K562 (cell line): Measurements from ENCODE around the gene UNC80. TPM values are rescaled to one million over a fixed set of nuclear protein-coding genes. Genes with fewer than 3 reads are reported as not detected.

Experiments used
- BMI1 ChIP-seq: fragments of 150-350 bp; IDR thresholded peaks from 2 replicates; pipeline ENCODE4 v1.6.1; 2014; ENCODE audit warnings: low read length
- CBFA2T3 ChIP-seq: fragments of 450-650 bp; IDR thresholded peaks from 2 replicates; pipeline ENCODE4 v1.6.1; 2017
- ESRRA ChIP-seq: fragments of 450-650 bp; IDR thresholded peaks from 2 replicates; pipeline ENCODE4 v1.6.1; 2014; ENCODE audit warnings: low read depth, mild to moderate bottlenecking, moderate library complexity, borderline replicate concordance
- FOS ChIP-seq: IDR thresholded peaks from 3 replicates; pipeline ENCODE4 v1.6.1; 2011; ENCODE audit not compliant: insufficient read length; ENCODE audit errors: extremely low read depth
- LARP7 ChIP-seq: fragments of 450-650 bp; IDR thresholded peaks from 2 replicates; pipeline ENCODE4 v1.6.1; 2016
- NCOR1 ChIP-seq: fragments of 450-650 bp; IDR thresholded peaks from 2 replicates; pipeline ENCODE4 v1.6.1; 2016; ENCODE audit warnings: mild to moderate bottlenecking, moderate library complexity
- RCOR1 ChIP-seq, 2 experiments: IDR thresholded peaks; 2 replicates each; pipeline ENCODE4 v1.6.1; 2012; ENCODE audit warnings: low read depth in 2 of 2, low read length in 2 of 2, borderline replicate concordance in 1 of 2, improper control_type of control experiment in 1 of 2
- SMC3 ChIP-seq: conservative IDR thresholded peaks from 2 replicates; pipeline ENCODE4 v1.6.1; 2011; ENCODE audit warnings: low read depth, low read length, improper control_type of control experiment; ENCODE audit not compliant: insufficient read depth
- SREBF1 ChIP-seq: fragments of 150-350 bp; IDR thresholded peaks from 2 replicates; pipeline ENCODE4 v1.6.1; 2014; ENCODE audit warnings: antibody characterized with exemption, low read depth, low read length, borderline replicate concordance
- ZNF197 ChIP-seq: fragments of 200-800 bp; sonication (Bioruptor generic); IDR thresholded peaks from 2 replicates; pipeline ENCODE4 v1.6.1; 2016; ENCODE audit warnings: low read depth, missing genetic modification characterization, missing compliant biosample characterization
- ZNF316 ChIP-seq: fragments of 450-650 bp; IDR thresholded peaks from 2 replicates; pipeline ENCODE4 v1.6.1; 2016
- polyA plus RNA-seq, 8 experiments: library from polyadenylated mRNA; depleted of rRNA in 4 of 8; stranded (reverse) in 5 of 8; unstranded in 3 of 8; fragments of >200 nt; fragmentation: Nextera tagmentation in 2 of 8; fragmentation: Illumina TruSeq in 1 of 8; extraction: Ambion mirVana in 2 of 8; extraction: Trizol in 1 of 8; gene quantifications; 2 replicates each; pipeline versions ENCODE4 v1.2.1 to v1.2.3, GENCODE V29; 2011 to 2014; ENCODE audit warnings: inconsistent platforms in 1 of 8, missing spikeins in 1 of 8
- total RNA-seq, 7 experiments: library from RNA; depleted of rRNA in 6 of 7; stranded (reverse); fragments of >200 nt in 6 of 7; fragmentation: Illumina TruSeq in 2 of 7; extraction: Trizol in 2 of 7; gene quantifications; 2 replicates each; pipeline versions ENCODE4 v1.2.1 to v1.2.3, GENCODE V29; 2011 to 2021; ENCODE audit warnings: low replicate concordance in 1 of 7
- TF ChIP-seq, protein P1 (sequence below), 2 experiments: fragments of 450-650 bp in 1 of 2; sonication (generic) in 1 of 2; formaldehyde crosslinking in 1 of 2; IDR thresholded peaks; 2 replicates each; pipeline versions ENCODE4 v1.7.1 to v1.9.0; 2016 to 2022; ENCODE audit warnings: inconsistent platforms in 1 of 2, mild to moderate bottlenecking in 1 of 2, missing genetic modification reagents in 1 of 2
- TF ChIP-seq, protein P2 (sequence below): conservative IDR thresholded peaks from 2 replicates; pipeline ENCODE4 v1.6.1; 2011; ENCODE audit warnings: low read depth, mild to moderate bottlenecking, low read length; ENCODE audit not compliant: control insufficient read depth
- TF ChIP-seq, protein P3 (sequence below): fragments of 250-450 bp; sonication (Bioruptor Pico); IDR thresholded peaks from 2 replicates; pipeline ENCODE4 v1.6.1; 2021; ENCODE audit warnings: mild to moderate bottlenecking
- TF ChIP-seq, protein P4 (sequence below): fragments of 450-650 bp; IDR thresholded peaks from 2 replicates; pipeline ENCODE4 v1.6.1; 2016; ENCODE audit warnings: low read depth, mild to moderate bottlenecking, moderate library complexity
- TF ChIP-seq, protein P5 (sequence below): IDR thresholded peaks from 2 replicates; pipeline ENCODE4 v1.6.1; 2014; ENCODE audit warnings: antibody characterized with exemption

UNC80 gene
- total and polyA plus RNA-seq, 9 of the 15 experiments (the other 6 are each of a cell fraction or from before 2014, with no cell fraction given) = under 0.01 to 0.04 (median 0.01) TPM; not detected in 5

DNA sequence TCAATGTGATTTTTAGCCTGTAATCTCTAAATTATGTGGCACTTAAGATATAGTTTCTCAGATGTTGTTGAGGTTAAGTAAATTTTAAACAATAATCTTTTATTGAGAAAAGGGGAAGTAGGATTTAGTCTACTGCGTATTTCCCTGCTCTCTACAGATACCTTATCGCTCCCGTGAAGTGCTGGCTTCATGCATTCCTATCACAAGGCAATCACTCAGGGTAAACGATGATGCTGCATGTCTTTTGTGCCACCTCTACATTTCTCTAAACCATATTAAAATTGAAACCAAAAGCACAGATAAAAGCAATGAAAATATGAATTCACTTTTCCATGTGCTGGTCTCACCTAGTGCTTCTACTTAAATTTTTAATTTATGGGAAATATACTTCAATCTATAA, 216.4 kb downstream of the UNC80 start (continued):
- TF ChIP-seq, protein P1, sequence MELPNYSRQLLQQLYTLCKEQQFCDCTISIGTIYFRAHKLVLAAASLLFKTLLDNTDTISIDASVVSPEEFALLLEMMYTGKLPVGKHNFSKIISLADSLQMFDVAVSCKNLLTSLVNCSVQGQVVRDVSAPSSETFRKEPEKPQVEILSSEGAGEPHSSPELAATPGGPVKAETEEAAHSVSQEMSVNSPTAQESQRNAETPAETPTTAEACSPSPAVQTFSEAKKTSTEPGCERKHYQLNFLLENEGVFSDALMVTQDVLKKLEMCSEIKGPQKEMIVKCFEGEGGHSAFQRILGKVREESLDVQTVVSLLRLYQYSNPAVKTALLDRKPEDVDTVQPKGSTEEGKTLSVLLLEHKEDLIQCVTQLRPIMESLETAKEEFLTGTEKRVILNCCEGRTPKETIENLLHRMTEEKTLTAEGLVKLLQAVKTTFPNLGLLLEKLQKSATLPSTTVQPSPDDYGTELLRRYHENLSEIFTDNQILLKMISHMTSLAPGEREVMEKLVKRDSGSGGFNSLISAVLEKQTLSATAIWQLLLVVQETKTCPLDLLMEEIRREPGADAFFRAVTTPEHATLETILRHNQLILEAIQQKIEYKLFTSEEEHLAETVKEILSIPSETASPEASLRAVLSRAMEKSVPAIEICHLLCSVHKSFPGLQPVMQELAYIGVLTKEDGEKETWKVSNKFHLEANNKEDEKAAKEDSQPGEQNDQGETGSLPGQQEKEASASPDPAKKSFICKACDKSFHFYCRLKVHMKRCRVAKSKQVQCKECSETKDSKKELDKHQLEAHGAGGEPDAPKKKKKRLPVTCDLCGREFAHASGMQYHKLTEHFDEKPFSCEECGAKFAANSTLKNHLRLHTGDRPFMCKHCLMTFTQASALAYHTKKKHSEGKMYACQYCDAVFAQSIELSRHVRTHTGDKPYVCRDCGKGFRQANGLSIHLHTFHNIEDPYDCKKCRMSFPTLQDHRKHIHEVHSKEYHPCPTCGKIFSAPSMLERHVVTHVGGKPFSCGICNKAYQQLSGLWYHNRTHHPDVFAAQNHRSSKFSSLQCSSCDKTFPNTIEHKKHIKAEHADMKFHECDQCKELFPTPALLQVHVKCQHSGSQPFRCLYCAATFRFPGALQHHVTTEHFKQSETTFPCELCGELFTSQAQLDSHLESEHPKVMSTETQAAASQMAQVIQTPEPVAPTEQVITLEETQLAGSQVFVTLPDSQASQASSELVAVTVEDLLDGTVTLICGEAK (IDR thresholded peaks at IDR 0.05) = no peak
- TF ChIP-seq, protein P1 (CRISPR knock-in tag; IDR thresholded peaks at IDR 0.05) = no peak
- TF ChIP-seq NCOR1 (peak; percentile 58), ZNF197 (CRISPR knock-in tag) (0 out of 2 replicates have a peak, but pooled peaks have one; percentile 36), ZNF316 (no peak), BMI1 (no peak), SMC3 (no peak), LARP7 (no peak), CBFA2T3 (peak; percentile 78), SREBF1 (no peak), FOS (no peak), RCOR1 (IDR thresholded peaks at IDR 0.05; ENCODE audit: borderline replicate concordance in 1 of 2, low read depth in 2 of 2, low read length in 2 of 2) (peak in 1 of 2 experiments; percentile 87; a peak in 3 of 4 replicates), ESRRA (no peak)
- TF ChIP-seq, protein P2, sequence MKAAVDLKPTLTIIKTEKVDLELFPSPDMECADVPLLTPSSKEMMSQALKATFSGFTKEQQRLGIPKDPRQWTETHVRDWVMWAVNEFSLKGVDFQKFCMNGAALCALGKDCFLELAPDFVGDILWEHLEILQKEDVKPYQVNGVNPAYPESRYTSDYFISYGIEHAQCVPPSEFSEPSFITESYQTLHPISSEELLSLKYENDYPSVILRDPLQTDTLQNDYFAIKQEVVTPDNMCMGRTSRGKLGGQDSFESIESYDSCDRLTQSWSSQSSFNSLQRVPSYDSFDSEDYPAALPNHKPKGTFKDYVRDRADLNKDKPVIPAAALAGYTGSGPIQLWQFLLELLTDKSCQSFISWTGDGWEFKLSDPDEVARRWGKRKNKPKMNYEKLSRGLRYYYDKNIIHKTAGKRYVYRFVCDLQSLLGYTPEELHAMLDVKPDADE = no peak
- TF ChIP-seq, protein P3, sequence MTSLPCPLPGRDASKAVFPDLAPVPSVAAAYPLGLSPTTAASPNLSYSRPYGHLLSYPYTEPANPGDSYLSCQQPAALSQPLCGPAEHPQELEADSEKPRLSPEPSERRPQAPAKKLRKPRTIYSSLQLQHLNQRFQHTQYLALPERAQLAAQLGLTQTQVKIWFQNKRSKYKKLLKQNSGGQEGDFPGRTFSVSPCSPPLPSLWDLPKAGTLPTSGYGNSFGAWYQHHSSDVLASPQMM = no peak
- TF ChIP-seq, protein P4, sequence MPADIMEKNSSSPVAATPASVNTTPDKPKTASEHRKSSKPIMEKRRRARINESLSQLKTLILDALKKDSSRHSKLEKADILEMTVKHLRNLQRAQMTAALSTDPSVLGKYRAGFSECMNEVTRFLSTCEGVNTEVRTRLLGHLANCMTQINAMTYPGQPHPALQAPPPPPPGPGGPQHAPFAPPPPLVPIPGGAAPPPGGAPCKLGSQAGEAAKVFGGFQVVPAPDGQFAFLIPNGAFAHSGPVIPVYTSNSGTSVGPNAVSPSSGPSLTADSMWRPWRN = peak; percentile 72
- TF ChIP-seq, protein P5, sequence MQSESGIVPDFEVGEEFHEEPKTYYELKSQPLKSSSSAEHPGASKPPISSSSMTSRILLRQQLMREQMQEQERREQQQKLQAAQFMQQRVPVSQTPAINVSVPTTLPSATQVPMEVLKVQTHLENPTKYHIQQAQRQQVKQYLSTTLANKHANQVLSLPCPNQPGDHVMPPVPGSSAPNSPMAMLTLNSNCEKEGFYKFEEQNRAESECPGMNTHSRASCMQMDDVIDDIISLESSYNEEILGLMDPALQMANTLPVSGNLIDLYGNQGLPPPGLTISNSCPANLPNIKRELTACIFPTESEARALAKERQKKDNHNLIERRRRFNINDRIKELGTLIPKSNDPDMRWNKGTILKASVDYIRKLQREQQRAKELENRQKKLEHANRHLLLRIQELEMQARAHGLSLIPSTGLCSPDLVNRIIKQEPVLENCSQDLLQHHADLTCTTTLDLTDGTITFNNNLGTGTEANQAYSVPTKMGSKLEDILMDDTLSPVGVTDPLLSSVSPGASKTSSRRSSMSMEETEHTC = no peak
